ENCODE measurements around the gene ATP1A1.

The ATP1A1 gene

GRCh38 chr1:116386042-116386441, 13.0 kb downstream of the ATP1A1 start:
- ATAC-seq (no peak), DNase-seq (ENCODE audit: low spot score in 2 of 2) (no peak)
- Mint-ChIP-seq H3K4me1 (peaks cover 58% of the 10 kb centered on the region), H3K4me3 (no peak overlapping the region), H3K27ac (no peak overlapping the region), H3K36me3 (peaks cover 84% of the 10 kb centered on the region), H3K9me3 (no peaks in the 10 kb centered on the region)

DNA sequence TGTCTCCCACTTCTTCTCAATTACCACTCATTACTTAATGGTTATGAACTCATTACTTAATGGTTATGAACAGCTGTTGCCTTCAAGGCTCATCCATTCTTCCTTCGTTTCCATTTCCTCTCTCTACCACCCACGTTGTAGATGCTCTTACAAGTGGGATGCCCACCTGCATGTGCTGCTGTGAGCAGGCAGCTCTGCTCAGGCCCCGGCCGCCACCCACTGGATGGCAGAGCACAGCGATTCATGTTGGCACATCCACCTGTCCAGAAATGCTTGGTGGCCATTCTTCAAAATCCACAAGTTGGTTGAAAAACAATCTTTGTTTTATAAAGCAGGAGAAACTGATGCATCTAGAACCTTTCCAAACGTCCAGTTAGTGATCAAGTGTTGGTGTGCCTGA, 14.5 kb downstream of the ATP1A1 start:
- Mint-ChIP-seq H3K4me1 (peaks cover 58% of the 10 kb centered on the region), H3K27ac (no peak overlapping the region), H3K9me3 (no peaks in the 10 kb centered on the region), H3K4me3 (no peak overlapping the region), H3K36me3 (peaks cover 95% of the 10 kb centered on the region)
- DNase-seq (ENCODE audit: low spot score in 2 of 2) (no peak), ATAC-seq (no peak)

GRCh38 chr1:116388122-116388521, 15.1 kb downstream of the ATP1A1 start:
- DNase-seq (ENCODE audit: low spot score in 2 of 2), result no peak
- Mint-ChIP-seq H3K27ac (no peak overlapping the region), H3K4me3 (no peak overlapping the region), H3K4me1 (peaks cover 57% of the 10 kb centered on the region), H3K36me3 (peaks cover 95% of the 10 kb centered on the region), H3K9me3 (no peaks in the 10 kb centered on the region)
- ATAC-seq, result no peak

GRCh38 chr1:116389013-116389412, 16.0 kb downstream of the ATP1A1 start:
- peak overlapping the region; percentile 2 for H3K4me3 Mint-ChIP-seq
- ATAC-seq, result no peak
- no peak for DNase-seq (ENCODE audit: low spot score in 2 of 2)
- no peaks in the 10 kb centered on the region for H3K9me3 Mint-ChIP-seq
- H3K27ac Mint-ChIP-seq, result no peak overlapping the region
- H3K36me3 Mint-ChIP-seq, result peaks cover 100% of the 10 kb centered on the region
- peaks cover 51% of the 10 kb centered on the region for H3K4me1 Mint-ChIP-seq

GRCh38 chr1:116389686-116390085, 16.6 kb downstream of the ATP1A1 start:
- H3K4me1 Mint-ChIP-seq, result peaks cover 51% of the 10 kb centered on the region

GRCh38 chr1:116390195-116390594, 17.2 kb downstream of the ATP1A1 start:
- no peaks in the 10 kb centered on the region for H3K9me3 Mint-ChIP-seq
- H3K36me3 Mint-ChIP-seq, result peaks cover 100% of the 10 kb centered on the region
- peak; percentile 14 to 69 for DNase-seq (ENCODE audit: low spot score in 2 of 2)
- H3K4me3 Mint-ChIP-seq, result peak overlapping the region; percentile 2
- peak; percentile 100 for ATAC-seq
- H3K4me1 Mint-ChIP-seq, result peaks cover 51% of the 10 kb centered on the region
- H3K27ac Mint-ChIP-seq, result peak overlapping the region; percentile 17

More at GRCh38 chr1:116389686-116390085, 16.6 kb downstream of the ATP1A1 start:
- DNase-seq (ENCODE audit: low spot score in 2 of 2) (no peak), ATAC-seq (no peak)
- H3K27ac Mint-ChIP-seq, result no peak overlapping the region
- peak overlapping the region; percentile 2 for H3K4me3 Mint-ChIP-seq
- no peaks in the 10 kb centered on the region for H3K9me3 Mint-ChIP-seq
- H3K36me3 Mint-ChIP-seq, result peaks cover 100% of the 10 kb centered on the region

DNA sequence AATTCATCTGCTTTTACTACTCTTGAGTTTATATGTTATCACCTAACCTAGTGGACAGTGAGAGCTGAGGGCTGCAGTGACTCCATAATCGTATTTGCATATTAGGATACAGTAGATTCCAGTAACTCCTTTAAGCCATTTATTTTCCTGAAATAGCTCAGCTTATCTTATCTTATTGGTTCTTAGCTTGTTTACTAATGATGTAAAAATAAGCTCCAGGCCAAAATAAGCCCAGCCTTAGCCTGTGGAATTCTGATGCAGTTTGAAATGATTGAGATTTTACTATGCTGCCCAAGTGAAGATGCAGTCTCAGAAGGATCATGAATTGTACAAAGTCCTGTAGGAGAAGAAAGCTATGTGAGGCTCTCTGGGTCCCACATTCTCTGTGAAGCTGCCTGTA, 18.1 kb downstream of the ATP1A1 start:
- no peak overlapping the region for H3K4me3 Mint-ChIP-seq
- peaks cover 51% of the 10 kb centered on the region for H3K4me1 Mint-ChIP-seq
- no peaks in the 10 kb centered on the region for H3K9me3 Mint-ChIP-seq
- H3K36me3 Mint-ChIP-seq, result peaks cover 100% of the 10 kb centered on the region
- H3K27ac Mint-ChIP-seq, result no peak overlapping the region
- DNase-seq (ENCODE audit: low spot score in 2 of 2) (no peak), ATAC-seq (no peak)

DNA sequence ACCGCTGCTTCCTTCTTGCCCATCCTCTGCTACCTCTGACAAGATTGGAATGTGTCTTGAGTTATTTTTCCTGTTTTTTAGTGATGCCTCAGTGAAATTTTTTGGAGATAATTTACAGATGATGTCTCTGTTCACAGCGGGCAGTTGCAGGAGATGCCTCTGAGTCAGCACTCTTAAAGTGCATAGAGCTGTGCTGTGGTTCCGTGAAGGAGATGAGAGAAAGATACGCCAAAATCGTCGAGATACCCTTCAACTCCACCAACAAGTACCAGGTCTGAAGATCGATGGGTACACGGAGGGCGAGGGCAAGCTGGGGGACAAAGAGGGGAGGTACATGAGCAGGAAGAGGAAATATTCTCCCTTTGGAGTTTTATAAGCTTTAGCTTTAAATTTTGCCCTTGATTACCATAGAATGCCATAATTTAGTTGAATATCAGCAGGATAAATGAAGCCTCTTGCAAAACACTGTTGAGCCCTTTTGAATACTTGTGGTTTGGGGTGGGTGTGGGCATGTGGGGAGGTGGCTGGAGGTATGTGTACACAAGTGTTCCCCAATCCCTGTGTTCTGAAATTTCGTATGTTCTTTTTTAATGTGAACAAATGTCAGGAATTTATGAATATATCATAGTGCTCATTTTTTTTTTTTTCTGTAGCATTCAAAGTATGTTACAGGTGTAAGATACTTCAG, 19.8 kb downstream of the ATP1A1 start:
- peaks cover 100% of the 10 kb centered on the region for H3K36me3 Mint-ChIP-seq
- peaks cover 48% of the 10 kb centered on the region for H3K4me1 Mint-ChIP-seq
- no peak overlapping the region for H3K4me3 Mint-ChIP-seq
- no peak for DNase-seq (ENCODE audit: low spot score in 2 of 2)
- no peak overlapping the region for H3K27ac Mint-ChIP-seq
- ATAC-seq, result no peak
- H3K9me3 Mint-ChIP-seq, result no peaks in the 10 kb centered on the region

DNA sequence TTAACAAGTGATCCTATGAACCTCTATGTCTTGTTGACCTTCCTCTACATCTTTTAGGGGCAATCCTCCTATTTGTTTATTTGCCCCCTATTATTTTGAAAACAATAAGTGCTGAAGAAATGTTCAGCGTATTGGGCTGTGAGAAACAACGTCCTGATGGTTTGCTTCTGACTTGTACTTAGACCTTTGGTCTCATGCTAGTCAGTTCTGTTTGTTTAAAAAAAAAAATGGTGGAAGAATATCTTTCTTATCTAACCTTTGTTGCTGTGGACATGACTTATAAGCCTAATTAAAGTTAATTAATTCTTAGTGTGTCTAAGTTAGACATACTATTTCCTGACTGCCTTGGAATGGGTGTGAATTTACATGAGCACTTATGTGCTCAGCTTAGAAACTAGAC, 20.7 kb downstream of the ATP1A1 start:
- Mint-ChIP-seq H3K27ac (no peak overlapping the region), H3K4me3 (no peak overlapping the region), H3K9me3 (no peaks in the 10 kb centered on the region), H3K36me3 (peaks cover 100% of the 10 kb centered on the region), H3K4me1 (peaks cover 39% of the 10 kb centered on the region)
- ATAC-seq (no peak), DNase-seq (ENCODE audit: low spot score in 2 of 2) (no peak)

GRCh38 chr1:116394270-116394669, 21.2 kb downstream of the ATP1A1 start:
- DNase-seq (ENCODE audit: low spot score in 2 of 2), result no peak
- no peak for ATAC-seq
- Mint-ChIP-seq H3K27ac (no peak overlapping the region), H3K9me3 (no peaks in the 10 kb centered on the region), H3K36me3 (peaks cover 100% of the 10 kb centered on the region), H3K4me3 (no peak overlapping the region), H3K4me1 (peaks cover 34% of the 10 kb centered on the region)

GRCh38 chr1:116396769-116397168, 23.7 kb downstream of the ATP1A1 start:
- Mint-ChIP-seq H3K9me3 (no peaks in the 10 kb centered on the region), H3K36me3 (peaks cover 100% of the 10 kb centered on the region), H3K4me1 (peaks cover 11% of the 10 kb centered on the region), H3K4me3 (no peak overlapping the region), H3K27ac (peak overlapping the region; percentile 14)
- no peak for DNase-seq (ENCODE audit: low spot score in 2 of 2)
- no peak for ATAC-seq

- H3K36me3 Mint-ChIP-seq, result peaks cover 100% of the 10 kb centered on the region
- no peak for DNase-seq (ENCODE audit: low spot score in 2 of 2)
- no peak overlapping the region for H3K27ac Mint-ChIP-seq
- H3K4me3 Mint-ChIP-seq, result no peak overlapping the region
- peaks cover 11% of the 10 kb centered on the region for H3K4me1 Mint-ChIP-seq
- H3K9me3 Mint-ChIP-seq, result no peaks in the 10 kb centered on the region
- ATAC-seq, result no peak
Measured at GRCh38 chr1:116397728-116398127, 24.7 kb downstream of the ATP1A1 start.

GRCh38 chr1:116400780-116401179, 27.7 kb downstream of the ATP1A1 start:
- Mint-ChIP-seq H3K9me3 (no peaks in the 10 kb centered on the region), H3K4me1 (peaks cover 9% of the 10 kb centered on the region), H3K4me3 (no peak overlapping the region), H3K27ac (peak overlapping the region; percentile 58), H3K36me3 (peaks cover 100% of the 10 kb centered on the region)
- DNase-seq (ENCODE audit: low spot score in 2 of 2) (no peak), ATAC-seq (no peak)

GRCh38 chr1:116401646-116402176, 28.7 kb downstream of the ATP1A1 start:
- Mint-ChIP-seq H3K36me3 (peaks cover 94% of the 10 kb centered on the region), H3K9me3 (no peaks in the 10 kb centered on the region), H3K4me3 (no peak overlapping the region), H3K27ac (peak overlapping the region; percentile 79), H3K4me1 (peaks cover 10% of the 10 kb centered on the region)
- DNase-seq (ENCODE audit: low spot score in 2 of 2) (no peak), ATAC-seq (no peak)

- Mint-ChIP-seq H3K27ac (peak overlapping the region; percentile 79), H3K4me1 (peaks cover 15% of the 10 kb centered on the region), H3K36me3 (peaks cover 88% of the 10 kb centered on the region), H3K4me3 (no peak overlapping the region), H3K9me3 (no peaks in the 10 kb centered on the region)
- no peak for DNase-seq (ENCODE audit: low spot score in 2 of 2)
- no peak for ATAC-seq
Measured at GRCh38 chr1:116402333-116402732, 29.3 kb downstream of the ATP1A1 start.

DNA sequence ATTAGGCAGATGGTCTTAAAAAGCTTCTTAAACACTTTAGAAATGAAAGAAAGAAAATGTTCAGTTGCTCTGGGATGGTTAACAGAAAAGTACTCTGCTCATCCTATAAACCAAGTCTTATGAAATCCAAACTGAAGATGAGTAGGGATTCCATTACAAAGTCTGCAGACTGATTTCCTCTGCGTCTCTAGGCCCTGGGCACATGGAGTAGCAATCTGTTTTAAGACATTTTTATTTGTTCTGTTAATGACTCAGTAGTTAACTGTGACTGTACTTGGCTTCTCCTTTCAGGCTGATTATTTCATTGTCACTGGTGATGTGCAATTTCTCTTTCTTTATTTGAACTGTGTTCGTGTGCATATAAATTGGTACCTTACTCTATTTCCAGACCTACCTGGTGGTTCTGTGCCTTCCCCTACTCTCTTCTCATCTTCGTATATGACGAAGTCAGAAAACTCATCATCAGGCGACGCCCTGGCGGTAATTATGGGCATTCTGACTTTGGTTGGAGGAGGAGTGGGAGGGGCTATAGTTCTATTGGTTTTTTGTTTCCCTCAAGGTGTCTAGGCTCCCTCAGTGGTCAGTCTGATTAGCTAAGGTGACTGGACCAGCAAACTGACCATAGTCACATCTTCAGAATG, 30.6 kb downstream of the ATP1A1 start:
- Mint-ChIP-seq H3K4me1 (peaks cover 15% of the 10 kb centered on the region), H3K9me3 (no peaks in the 10 kb centered on the region), H3K27ac (peak overlapping the region; percentile 79), H3K36me3 (peaks cover 82% of the 10 kb centered on the region), H3K4me3 (no peak overlapping the region)
- ATAC-seq, result no peak
- DNase-seq (ENCODE audit: low spot score in 2 of 2), result no peak

Data from stimulated activated effector memory CD8-positive, alpha-beta T cell treated with anti-CD3 and anti-CD28 coated beads, Interleukin-12 subunit alpha, Interleukin-12 subunit beta, amount 100 ng/mL, for 72 hours (primary cell).